Measurements from ENCODE around the gene GALT.

DNA sequence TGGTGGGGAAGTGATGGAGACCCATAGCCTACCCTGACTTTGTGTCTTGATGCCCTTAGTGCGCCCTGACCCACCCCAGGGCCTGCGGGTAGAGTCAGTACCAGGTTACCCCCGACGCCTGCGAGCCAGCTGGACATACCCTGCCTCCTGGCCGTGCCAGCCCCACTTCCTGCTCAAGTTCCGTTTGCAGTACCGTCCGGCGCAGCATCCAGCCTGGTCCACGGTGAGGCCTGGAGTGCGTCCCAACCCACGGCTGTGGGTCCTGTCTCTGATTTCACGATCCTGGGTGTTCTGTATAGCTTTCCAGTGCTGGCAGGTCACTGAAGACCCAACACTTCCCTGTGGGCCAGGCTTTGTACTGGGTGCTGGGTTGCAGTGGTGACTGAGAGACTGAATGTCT is 12.0 kb downstream of the GALT start:
- no peak for TF ChIP-seq POLR2A (IDR thresholded peaks at IDR 0.05; ENCODE audit: low read depth, low read length)
- TF ChIP-seq, protein P1, sequence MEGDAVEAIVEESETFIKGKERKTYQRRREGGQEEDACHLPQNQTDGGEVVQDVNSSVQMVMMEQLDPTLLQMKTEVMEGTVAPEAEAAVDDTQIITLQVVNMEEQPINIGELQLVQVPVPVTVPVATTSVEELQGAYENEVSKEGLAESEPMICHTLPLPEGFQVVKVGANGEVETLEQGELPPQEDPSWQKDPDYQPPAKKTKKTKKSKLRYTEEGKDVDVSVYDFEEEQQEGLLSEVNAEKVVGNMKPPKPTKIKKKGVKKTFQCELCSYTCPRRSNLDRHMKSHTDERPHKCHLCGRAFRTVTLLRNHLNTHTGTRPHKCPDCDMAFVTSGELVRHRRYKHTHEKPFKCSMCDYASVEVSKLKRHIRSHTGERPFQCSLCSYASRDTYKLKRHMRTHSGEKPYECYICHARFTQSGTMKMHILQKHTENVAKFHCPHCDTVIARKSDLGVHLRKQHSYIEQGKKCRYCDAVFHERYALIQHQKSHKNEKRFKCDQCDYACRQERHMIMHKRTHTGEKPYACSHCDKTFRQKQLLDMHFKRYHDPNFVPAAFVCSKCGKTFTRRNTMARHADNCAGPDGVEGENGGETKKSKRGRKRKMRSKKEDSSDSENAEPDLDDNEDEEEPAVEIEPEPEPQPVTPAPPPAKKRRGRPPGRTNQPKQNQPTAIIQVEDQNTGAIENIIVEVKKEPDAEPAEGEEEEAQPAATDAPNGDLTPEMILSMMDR (conservative IDR thresholded peaks at IDR 0.05; ENCODE audit: low read depth, low read length), result no peak
